ENCODE data around the gene SAMMSON.

DNA sequence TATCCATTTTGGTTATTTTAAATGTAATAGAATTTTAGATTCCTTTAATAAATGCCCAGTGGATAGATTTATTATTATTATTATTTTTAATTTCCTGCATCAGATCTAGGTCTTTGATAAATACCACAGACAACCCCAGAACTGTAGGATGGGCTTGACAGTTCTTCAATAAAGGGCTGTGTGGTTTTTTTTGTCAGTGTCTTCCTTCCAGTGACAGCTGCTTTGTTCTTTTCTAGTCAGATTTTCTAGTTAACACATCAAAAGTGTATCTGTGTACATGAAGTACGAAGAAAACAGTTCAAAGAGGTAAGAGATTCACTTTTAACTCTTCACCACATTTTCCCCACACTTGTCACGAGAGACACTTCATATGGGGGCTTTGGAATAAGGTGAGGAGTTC, 120.3 kb downstream of the SAMMSON start:
- no peak for TF ChIP-seq POLR2A (IDR thresholded peaks at IDR 0.05)
- TF ChIP-seq, protein P1, sequence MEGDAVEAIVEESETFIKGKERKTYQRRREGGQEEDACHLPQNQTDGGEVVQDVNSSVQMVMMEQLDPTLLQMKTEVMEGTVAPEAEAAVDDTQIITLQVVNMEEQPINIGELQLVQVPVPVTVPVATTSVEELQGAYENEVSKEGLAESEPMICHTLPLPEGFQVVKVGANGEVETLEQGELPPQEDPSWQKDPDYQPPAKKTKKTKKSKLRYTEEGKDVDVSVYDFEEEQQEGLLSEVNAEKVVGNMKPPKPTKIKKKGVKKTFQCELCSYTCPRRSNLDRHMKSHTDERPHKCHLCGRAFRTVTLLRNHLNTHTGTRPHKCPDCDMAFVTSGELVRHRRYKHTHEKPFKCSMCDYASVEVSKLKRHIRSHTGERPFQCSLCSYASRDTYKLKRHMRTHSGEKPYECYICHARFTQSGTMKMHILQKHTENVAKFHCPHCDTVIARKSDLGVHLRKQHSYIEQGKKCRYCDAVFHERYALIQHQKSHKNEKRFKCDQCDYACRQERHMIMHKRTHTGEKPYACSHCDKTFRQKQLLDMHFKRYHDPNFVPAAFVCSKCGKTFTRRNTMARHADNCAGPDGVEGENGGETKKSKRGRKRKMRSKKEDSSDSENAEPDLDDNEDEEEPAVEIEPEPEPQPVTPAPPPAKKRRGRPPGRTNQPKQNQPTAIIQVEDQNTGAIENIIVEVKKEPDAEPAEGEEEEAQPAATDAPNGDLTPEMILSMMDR (IDR thresholded peaks at IDR 0.05): no peak
